ENCODE data around the gene SORCS2.

SORCS2 gene

GRCh38 chr4:7199771-7200441, 7.6 kb downstream of the SORCS2 start:
- DNase-seq (ENCODE audit: low spot score) = peak; percentile 70
- Histone ChIP-seq H3K4me3 (no peak overlapping the region), H3K27ac (no peak overlapping the region)
- no peak for TF ChIP-seq CTCF (IDR thresholded peaks at IDR 0.05)

DNA sequence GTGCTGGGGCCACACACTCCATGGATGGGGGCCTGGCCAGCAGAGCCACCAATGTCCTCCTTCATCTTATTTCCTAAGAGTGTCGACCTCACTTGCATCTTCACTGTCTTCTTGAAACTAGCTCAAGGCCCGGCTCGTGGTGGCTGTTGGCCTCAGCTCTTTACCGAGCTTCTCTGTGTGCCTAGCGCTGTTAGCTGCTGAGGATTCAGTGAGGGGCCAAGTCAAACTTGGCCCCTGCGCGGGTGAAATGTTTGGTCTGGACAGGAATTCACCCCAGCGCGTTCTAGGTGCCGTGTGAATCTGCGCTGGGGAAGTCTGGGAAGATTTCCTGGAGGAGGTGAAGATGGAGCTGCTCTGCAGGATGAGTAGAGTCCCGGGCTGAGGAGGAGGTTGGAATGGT, 8.5 kb downstream of the SORCS2 start:
- TF ChIP-seq CTCF (IDR thresholded peaks at IDR 0.05) = no peak
- Histone ChIP-seq H3K27ac (no peak overlapping the region), H3K4me3 (no peak overlapping the region)
- DNase-seq (ENCODE audit: low spot score) = no peak

- no peak for DNase-seq (ENCODE audit: low spot score)
- Histone ChIP-seq H3K4me3 (no peak overlapping the region), H3K27ac (no peak overlapping the region)
- no peak for TF ChIP-seq CTCF (IDR thresholded peaks at IDR 0.05)
Observed at GRCh38 chr4:7201420-7202305, 9.3 kb downstream of the SORCS2 start.

GRCh38 chr4:7202411-7202810, 10.1 kb downstream of the SORCS2 start:
- no peak for DNase-seq (ENCODE audit: low spot score)
- Histone ChIP-seq H3K4me3 (no peak overlapping the region), H3K27ac (no peak overlapping the region)
- TF ChIP-seq CTCF (IDR thresholded peaks at IDR 0.05) = no peak

GRCh38 chr4:7204656-7205387, 12.5 kb downstream of the SORCS2 start:
- DNase-seq (ENCODE audit: low spot score) = no peak
- H3K27ac ChIP-seq = no peak overlapping the region
- no peak overlapping the region for H3K4me3 ChIP-seq
- TF ChIP-seq CTCF (IDR thresholded peaks at IDR 0.05) = no peak

GRCh38 chr4:7206385-7206784, 14.0 kb downstream of the SORCS2 start:
- no peak overlapping the region for H3K4me3 ChIP-seq
- no peak for TF ChIP-seq CTCF (IDR thresholded peaks at IDR 0.05)
- H3K27ac ChIP-seq = peak overlapping the region; percentile 48 to 68
- no peak for DNase-seq (ENCODE audit: low spot score)
